ENCODE data around the gene OR2H2.

DNA sequence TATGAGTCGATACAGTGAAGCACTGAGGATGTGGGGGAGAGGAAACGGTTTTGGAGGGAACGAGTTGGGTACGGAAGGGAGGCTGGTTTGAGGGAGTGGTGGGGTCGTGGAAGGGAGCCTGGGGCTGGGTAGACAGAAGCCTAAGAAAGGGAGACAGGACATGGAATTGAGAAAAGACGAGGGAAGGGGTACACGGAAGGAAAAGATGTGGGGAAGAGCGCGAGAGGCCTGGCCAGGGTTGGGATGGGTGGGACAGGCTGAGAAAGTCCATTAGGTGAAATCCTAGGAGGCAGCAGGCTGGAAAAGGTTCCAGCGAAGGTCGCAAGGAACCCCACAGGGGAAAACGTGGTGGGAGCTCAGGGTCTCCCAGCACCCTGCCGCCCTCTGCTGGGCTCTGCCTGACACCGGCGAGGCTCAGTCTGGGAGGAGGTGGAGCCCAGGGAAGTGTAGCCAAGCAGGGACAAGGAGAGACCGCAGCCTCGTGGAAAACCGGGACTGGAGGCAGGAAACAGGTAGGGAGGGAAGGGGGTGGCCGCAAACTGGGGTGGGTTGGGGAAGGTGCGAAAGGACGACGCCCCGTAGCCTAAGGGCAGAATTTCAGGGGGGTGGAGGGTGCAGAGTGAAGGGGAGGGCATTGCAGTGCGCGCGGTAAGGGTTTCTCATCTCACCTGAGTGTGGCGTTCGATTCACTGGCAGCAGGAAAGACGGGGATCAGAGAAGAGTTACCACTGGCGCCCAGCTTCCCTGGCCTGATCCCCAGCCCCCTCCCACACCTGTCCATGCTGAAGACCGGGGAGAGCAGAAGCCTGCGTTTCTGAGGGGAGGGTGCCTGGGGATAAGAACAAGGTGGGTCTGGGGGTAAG is 43.7 kb downstream of the OR2H2 start:
- TF ChIP-seq, protein P1, sequence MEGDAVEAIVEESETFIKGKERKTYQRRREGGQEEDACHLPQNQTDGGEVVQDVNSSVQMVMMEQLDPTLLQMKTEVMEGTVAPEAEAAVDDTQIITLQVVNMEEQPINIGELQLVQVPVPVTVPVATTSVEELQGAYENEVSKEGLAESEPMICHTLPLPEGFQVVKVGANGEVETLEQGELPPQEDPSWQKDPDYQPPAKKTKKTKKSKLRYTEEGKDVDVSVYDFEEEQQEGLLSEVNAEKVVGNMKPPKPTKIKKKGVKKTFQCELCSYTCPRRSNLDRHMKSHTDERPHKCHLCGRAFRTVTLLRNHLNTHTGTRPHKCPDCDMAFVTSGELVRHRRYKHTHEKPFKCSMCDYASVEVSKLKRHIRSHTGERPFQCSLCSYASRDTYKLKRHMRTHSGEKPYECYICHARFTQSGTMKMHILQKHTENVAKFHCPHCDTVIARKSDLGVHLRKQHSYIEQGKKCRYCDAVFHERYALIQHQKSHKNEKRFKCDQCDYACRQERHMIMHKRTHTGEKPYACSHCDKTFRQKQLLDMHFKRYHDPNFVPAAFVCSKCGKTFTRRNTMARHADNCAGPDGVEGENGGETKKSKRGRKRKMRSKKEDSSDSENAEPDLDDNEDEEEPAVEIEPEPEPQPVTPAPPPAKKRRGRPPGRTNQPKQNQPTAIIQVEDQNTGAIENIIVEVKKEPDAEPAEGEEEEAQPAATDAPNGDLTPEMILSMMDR (conservative IDR thresholded peaks at IDR 0.05; ENCODE audit: low read depth in 2 of 2) = peak; percentile 54 to 86
- TF ChIP-seq POLR2AphosphoS5 (IDR thresholded peaks at IDR 0.05; ENCODE audit: low read depth) = peak; percentile 38; the same call in 1 of the 2 replicates
- no peak for TF ChIP-seq EZH2phosphoT487 (IDR thresholded peaks at IDR 0.05; ENCODE audit: unreplicated experiment)
- TF ChIP-seq NANOG (IDR thresholded peaks at IDR 0.05; ENCODE audit: borderline replicate concordance) = no peak
- TF ChIP-seq, protein P2, sequence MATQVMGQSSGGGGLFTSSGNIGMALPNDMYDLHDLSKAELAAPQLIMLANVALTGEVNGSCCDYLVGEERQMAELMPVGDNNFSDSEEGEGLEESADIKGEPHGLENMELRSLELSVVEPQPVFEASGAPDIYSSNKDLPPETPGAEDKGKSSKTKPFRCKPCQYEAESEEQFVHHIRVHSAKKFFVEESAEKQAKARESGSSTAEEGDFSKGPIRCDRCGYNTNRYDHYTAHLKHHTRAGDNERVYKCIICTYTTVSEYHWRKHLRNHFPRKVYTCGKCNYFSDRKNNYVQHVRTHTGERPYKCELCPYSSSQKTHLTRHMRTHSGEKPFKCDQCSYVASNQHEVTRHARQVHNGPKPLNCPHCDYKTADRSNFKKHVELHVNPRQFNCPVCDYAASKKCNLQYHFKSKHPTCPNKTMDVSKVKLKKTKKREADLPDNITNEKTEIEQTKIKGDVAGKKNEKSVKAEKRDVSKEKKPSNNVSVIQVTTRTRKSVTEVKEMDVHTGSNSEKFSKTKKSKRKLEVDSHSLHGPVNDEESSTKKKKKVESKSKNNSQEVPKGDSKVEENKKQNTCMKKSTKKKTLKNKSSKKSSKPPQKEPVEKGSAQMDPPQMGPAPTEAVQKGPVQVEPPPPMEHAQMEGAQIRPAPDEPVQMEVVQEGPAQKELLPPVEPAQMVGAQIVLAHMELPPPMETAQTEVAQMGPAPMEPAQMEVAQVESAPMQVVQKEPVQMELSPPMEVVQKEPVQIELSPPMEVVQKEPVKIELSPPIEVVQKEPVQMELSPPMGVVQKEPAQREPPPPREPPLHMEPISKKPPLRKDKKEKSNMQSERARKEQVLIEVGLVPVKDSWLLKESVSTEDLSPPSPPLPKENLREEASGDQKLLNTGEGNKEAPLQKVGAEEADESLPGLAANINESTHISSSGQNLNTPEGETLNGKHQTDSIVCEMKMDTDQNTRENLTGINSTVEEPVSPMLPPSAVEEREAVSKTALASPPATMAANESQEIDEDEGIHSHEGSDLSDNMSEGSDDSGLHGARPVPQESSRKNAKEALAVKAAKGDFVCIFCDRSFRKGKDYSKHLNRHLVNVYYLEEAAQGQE (IDR thresholded peaks at IDR 0.05; ENCODE audit: unreplicated experiment) = no peak
- no peak for TF ChIP-seq ZNF114 (CRISPR knock-in tag; IDR thresholded peaks at IDR 0.05)
- TF ChIP-seq EZH2 (IDR thresholded peaks at IDR 0.05; ENCODE audit: low read depth, unreplicated experiment) = no peak
- TF ChIP-seq JUNB (IDR thresholded peaks at IDR 0.05; ENCODE audit: unreplicated experiment) = no peak
- TF ChIP-seq STAT1 (IDR thresholded peaks at IDR 0.05; ENCODE audit: unreplicated experiment) = no peak
- TF ChIP-seq CREB1 (CRISPR knock-in tag; IDR thresholded peaks at IDR 0.05; ENCODE audit: low read depth) = peak; percentile 45
- TF ChIP-seq, protein P3, sequence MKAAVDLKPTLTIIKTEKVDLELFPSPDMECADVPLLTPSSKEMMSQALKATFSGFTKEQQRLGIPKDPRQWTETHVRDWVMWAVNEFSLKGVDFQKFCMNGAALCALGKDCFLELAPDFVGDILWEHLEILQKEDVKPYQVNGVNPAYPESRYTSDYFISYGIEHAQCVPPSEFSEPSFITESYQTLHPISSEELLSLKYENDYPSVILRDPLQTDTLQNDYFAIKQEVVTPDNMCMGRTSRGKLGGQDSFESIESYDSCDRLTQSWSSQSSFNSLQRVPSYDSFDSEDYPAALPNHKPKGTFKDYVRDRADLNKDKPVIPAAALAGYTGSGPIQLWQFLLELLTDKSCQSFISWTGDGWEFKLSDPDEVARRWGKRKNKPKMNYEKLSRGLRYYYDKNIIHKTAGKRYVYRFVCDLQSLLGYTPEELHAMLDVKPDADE (IDR thresholded peaks at IDR 0.05) = no peak

Data from GM23338 (cell line).